Endothelial cell (in vitro differentiated cells): ENCODE data around the gene MRPL10. TPM values are rescaled to one million over a fixed set of nuclear protein-coding genes. Genes with fewer than 3 reads are reported as not detected.

Experiments used
- DNase-seq: peaks from one replicate; pipeline ENCODE4 v3.0.0; 2021; ENCODE audit warnings: low spot score
- H3K27ac Mint-ChIP-seq: one replicate; pipeline ENCODE4 v1.8.0; 2021; ENCODE audit warnings: mixed read lengths, inconsistent platforms; ENCODE audit not compliant: unreplicated experiment
- H3K27me3 Mint-ChIP-seq: one replicate; pipeline ENCODE4 v1.8.0; 2021; ENCODE audit warnings: mild to moderate bottlenecking, moderate library complexity, mixed read lengths, inconsistent platforms; ENCODE audit not compliant: unreplicated experiment
- H3K36me3 Mint-ChIP-seq: one replicate; pipeline ENCODE4 v1.8.0; 2021; ENCODE audit warnings: mild to moderate bottlenecking, low read depth, mixed read lengths, inconsistent platforms; ENCODE audit not compliant: unreplicated experiment
- H3K4me1 Mint-ChIP-seq: one replicate; pipeline ENCODE4 v1.8.0; 2021; ENCODE audit warnings: mild to moderate bottlenecking, mixed read lengths, inconsistent platforms; ENCODE audit not compliant: unreplicated experiment
- H3K4me3 Mint-ChIP-seq: one replicate; pipeline ENCODE4 v1.8.0; 2021; ENCODE audit warnings: mild to moderate bottlenecking, mixed read lengths, inconsistent platforms; ENCODE audit not compliant: unreplicated experiment
- H3K9me3 Mint-ChIP-seq: one replicate; pipeline ENCODE4 v1.8.0; 2021; ENCODE audit warnings: mixed read lengths, inconsistent platforms; ENCODE audit not compliant: unreplicated experiment
- total RNA-seq: library from RNA; stranded (reverse); fragmentation: NEBNext Ultra II Directional; extraction: Animal tissue kit (Norgen Biotek cat#: 25700); gene quantifications from one replicate; pipeline ENCODE4 v1.2.1, GENCODE V29; 2021; ENCODE audit not compliant: unreplicated experiment
- TF ChIP-seq, protein P1 (sequence below): fragments of 200-600 bp; sonication (generic); IDR thresholded peaks from one replicate; pipeline ENCODE4 v1.5.0; 2021; ENCODE audit warnings: antibody characterized with exemption; ENCODE audit not compliant: unreplicated experiment

Gene MRPL10
- total RNA-seq, 1 donor from 2014 or later: 56.3 TPM

DNA sequence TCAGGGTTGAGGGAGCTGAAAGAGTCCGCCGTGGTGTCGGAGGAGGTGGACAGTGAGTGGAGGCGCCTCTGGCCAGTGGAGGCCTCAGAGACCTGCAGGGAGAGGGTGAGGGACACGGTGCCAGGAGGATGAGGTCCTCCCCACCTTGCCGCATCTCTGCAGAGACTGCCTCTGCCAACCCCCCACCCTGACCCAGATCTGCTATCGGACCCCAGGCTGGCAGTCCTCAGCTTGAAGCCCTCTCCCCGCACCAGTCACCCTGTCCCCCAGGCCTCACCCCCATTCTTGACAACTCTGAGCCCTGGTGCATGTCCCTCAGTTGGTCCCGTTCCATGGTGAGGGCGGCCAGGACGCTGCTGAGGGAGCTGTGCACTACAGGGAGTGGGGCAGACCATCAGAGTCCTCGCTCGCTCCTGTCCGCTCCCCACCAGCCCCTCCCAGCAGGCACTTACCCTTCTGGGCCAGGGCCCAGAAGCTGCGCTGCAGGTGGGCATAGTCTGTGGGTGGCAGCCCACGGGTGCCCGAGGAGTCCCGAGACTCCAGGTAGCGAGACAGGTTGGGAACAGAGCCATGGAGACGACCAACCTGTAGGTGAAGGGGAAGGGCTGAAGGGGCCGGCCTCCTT is 15.1 kb downstream of the MRPL10 start:
- Mint-ChIP-seq H3K4me3 (no peak overlapping the region), H3K36me3 (peaks cover 41% of the 10 kb centered on the region), H3K27me3 (peaks cover 15% of the 10 kb centered on the region), H3K9me3 (no peaks in the 10 kb centered on the region), H3K4me1 (peaks cover 8% of the 10 kb centered on the region), H3K27ac (no peak overlapping the region)
- no peak for DNase-seq
- TF ChIP-seq, protein P1, sequence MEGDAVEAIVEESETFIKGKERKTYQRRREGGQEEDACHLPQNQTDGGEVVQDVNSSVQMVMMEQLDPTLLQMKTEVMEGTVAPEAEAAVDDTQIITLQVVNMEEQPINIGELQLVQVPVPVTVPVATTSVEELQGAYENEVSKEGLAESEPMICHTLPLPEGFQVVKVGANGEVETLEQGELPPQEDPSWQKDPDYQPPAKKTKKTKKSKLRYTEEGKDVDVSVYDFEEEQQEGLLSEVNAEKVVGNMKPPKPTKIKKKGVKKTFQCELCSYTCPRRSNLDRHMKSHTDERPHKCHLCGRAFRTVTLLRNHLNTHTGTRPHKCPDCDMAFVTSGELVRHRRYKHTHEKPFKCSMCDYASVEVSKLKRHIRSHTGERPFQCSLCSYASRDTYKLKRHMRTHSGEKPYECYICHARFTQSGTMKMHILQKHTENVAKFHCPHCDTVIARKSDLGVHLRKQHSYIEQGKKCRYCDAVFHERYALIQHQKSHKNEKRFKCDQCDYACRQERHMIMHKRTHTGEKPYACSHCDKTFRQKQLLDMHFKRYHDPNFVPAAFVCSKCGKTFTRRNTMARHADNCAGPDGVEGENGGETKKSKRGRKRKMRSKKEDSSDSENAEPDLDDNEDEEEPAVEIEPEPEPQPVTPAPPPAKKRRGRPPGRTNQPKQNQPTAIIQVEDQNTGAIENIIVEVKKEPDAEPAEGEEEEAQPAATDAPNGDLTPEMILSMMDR: no peak

DNA sequence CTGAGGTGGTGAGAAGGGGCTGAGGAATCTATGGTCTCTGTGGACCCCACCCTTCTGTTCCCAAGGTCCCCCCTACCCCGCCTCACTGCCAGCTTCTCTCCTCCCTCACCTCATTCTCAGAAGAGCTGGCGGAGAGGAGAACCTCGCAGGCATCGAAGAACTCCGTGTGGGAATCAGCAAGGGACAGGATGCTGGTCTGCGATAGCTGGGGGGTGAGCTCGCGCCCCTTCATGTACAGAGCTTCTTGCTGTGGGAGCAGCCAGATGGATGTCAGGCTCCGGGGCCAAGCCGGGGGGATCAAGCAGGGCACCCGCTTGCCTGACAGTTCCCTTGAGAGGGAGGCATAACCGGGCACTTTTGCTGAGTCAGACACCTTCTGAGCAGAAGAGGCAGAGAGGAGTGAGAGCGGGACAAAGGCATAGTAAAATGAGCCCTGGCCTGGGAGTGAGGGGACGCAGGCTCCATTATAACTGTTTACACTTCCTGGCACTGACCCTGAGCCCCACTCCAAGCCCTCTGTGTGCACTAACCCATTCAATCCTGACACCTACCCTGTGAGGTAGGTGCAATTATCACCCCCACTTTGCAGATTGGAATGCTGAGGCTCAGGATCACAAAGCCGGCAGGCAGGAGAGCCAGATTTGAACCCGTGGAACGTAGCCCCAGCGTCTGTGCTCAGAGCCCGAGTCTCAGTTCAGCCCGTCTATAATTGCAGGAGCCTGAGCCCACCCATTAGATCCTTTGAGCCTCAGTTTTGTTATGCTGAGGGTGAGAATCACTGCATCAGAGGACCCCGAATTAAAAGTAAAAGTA is 16.0 kb downstream of the MRPL10 start:
- DNase-seq: no peak
- H3K4me3 Mint-ChIP-seq: no peak overlapping the region
- no peaks in the 10 kb centered on the region for H3K9me3 Mint-ChIP-seq
- TF ChIP-seq, protein P1: no peak
- H3K36me3 Mint-ChIP-seq: peaks cover 43% of the 10 kb centered on the region
- H3K27me3 Mint-ChIP-seq: peaks cover 14% of the 10 kb centered on the region
- H3K27ac Mint-ChIP-seq: no peak overlapping the region
- peaks cover 2% of the 10 kb centered on the region for H3K4me1 Mint-ChIP-seq

DNA sequence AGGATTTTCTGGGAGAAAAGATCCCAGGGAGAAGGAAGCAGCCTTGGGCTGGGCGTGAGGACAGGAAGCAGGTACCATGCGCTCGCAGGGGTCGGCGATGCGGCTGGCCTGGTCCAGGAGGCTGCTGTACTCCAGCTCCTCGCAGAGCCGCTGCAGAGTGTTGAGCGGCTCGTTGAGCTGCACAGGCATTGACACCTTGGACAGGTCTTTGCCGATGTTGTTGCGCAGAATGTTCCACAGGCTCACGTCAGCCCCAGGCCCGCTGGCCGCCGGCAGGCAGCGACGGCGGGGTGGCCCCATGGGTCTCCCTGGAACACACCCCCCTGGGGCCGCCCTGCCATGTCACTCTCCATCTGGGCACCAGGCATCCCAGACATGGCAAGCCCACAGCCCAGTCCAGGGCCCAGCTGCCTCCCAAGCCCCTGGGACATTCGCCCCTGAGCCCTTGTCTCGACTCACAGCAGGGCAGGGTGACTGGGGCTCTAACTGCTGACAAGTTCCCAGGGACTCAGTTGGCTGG is 17.8 kb downstream of the MRPL10 start:
- Mint-ChIP-seq H3K4me3 (no peak overlapping the region), H3K9me3 (no peaks in the 10 kb centered on the region), H3K36me3 (peaks cover 57% of the 10 kb centered on the region), H3K27ac (no peak overlapping the region), H3K27me3 (peaks cover 14% of the 10 kb centered on the region), H3K4me1 (peaks cover 2% of the 10 kb centered on the region)
- DNase-seq: no peak
- TF ChIP-seq, protein P1: no peak

- Mint-ChIP-seq H3K27ac (no peak overlapping the region), H3K4me1 (peaks cover 2% of the 10 kb centered on the region)
- DNase-seq: no peak
Measured at GRCh38 chr17:47813077-47813476, 18.3 kb downstream of the MRPL10 start.

More at GRCh38 chr17:47813077-47813476, 18.3 kb downstream of the MRPL10 start:
- H3K9me3 Mint-ChIP-seq: no peaks in the 10 kb centered on the region
- H3K27me3 Mint-ChIP-seq: peaks cover 14% of the 10 kb centered on the region
- TF ChIP-seq, protein P1: no peak
- H3K4me3 Mint-ChIP-seq: no peak overlapping the region
- H3K36me3 Mint-ChIP-seq: peaks cover 61% of the 10 kb centered on the region
